ENCODE results near the gene OR52B2.
"Not testable (repeated sequence)": the region's sequence is repeated elsewhere in the genome, so short reads cannot be mapped to it uniquely, and the experiment has no call there.

DNA sequence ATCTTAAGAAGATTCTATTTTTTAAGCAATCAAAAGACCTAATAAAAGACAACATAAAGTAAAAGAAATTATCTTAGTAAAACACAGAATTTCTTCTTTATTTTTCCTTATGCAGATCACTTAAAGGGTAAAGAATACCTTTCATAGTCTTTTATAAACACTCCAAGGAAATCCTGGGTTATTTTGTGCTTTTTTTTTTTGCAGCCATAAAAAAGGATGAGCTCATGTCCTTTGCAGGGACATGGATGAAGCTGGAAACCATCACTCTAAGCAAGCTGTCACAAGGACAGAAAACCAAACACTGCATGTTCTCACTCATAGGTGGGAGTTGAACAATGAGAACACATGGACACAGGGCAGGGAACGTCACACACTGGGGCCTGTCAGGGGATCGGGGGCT, 34.2 kb downstream of the OR52B2 start:
- TF ChIP-seq, protein P1, sequence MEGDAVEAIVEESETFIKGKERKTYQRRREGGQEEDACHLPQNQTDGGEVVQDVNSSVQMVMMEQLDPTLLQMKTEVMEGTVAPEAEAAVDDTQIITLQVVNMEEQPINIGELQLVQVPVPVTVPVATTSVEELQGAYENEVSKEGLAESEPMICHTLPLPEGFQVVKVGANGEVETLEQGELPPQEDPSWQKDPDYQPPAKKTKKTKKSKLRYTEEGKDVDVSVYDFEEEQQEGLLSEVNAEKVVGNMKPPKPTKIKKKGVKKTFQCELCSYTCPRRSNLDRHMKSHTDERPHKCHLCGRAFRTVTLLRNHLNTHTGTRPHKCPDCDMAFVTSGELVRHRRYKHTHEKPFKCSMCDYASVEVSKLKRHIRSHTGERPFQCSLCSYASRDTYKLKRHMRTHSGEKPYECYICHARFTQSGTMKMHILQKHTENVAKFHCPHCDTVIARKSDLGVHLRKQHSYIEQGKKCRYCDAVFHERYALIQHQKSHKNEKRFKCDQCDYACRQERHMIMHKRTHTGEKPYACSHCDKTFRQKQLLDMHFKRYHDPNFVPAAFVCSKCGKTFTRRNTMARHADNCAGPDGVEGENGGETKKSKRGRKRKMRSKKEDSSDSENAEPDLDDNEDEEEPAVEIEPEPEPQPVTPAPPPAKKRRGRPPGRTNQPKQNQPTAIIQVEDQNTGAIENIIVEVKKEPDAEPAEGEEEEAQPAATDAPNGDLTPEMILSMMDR (IDR thresholded peaks at IDR 0.05; ENCODE audit: borderline replicate concordance, extremely low read depth, low read length, poor library complexity, severe bottlenecking) = not testable (repeated sequence)
- not testable (repeated sequence) for TF ChIP-seq EZH2 (IDR thresholded peaks at IDR 0.05; ENCODE audit: borderline replicate concordance, low read depth, low read length, severe bottlenecking)

Data from DND-41 (cell line).